HepG2 (cell line): ENCODE results near the gene TMEM184B. TPM values are rescaled to one million over a fixed set of nuclear protein-coding genes. Genes with fewer than 3 reads are reported as not detected.
A peak's percentile ranks its signal among the peaks of the same experiment; 100 is the strongest.

ENCODE experiments used
- BCLAF1 ChIP-seq: fragments of 450-650 bp; IDR thresholded peaks from 2 replicates; pipeline ENCODE4 v1.6.1; 2017; ENCODE audit warnings: mild to moderate bottlenecking
- CSRNP2 ChIP-seq: sonication (generic); formaldehyde crosslinking; conservative IDR thresholded peaks from 2 replicates; pipeline ENCODE4 v1.8.0; 2022; ENCODE audit warnings: low read depth, missing genetic modification reagents
- HOXA9 ChIP-seq: sonication (generic); formaldehyde crosslinking; IDR thresholded peaks from 2 replicates; pipeline ENCODE4 v1.8.1; 2022; ENCODE audit warnings: missing genetic modification reagents, mild to moderate bottlenecking, moderate library complexity, borderline replicate concordance
- ISL2 ChIP-seq: sonication (generic); formaldehyde crosslinking; IDR thresholded peaks from 2 replicates; pipeline ENCODE4 v1.5.0; 2020; ENCODE audit warnings: missing genetic modification reagents
- MAX ChIP-seq: IDR thresholded peaks from 2 replicates; pipeline ENCODE4 v1.6.1; 2012; ENCODE audit warnings: inconsistent platforms
- NR2C2 ChIP-seq: sonication (generic); formaldehyde crosslinking; IDR thresholded peaks from 2 replicates; pipeline ENCODE4 v1.4.0; 2020; ENCODE audit warnings: missing genetic modification reagents, mild to moderate bottlenecking, moderate library complexity, borderline replicate concordance
- PAXIP1 ChIP-seq: sonication (generic); formaldehyde crosslinking; conservative IDR thresholded peaks from 2 replicates; pipeline ENCODE4 v1.4.0; 2020; ENCODE audit warnings: mild to moderate bottlenecking, missing genetic modification reagents, moderate library complexity
- SALL1 ChIP-seq: sonication (generic); formaldehyde crosslinking; IDR thresholded peaks from 2 replicates; pipeline ENCODE4 v1.8.0; 2022; ENCODE audit warnings: mild to moderate bottlenecking, missing genetic modification reagents
- SRF ChIP-seq: IDR thresholded peaks from 2 replicates; pipeline ENCODE4 v1.6.1; 2011; ENCODE audit warnings: mild to moderate bottlenecking, low read depth, low read length, moderate library complexity
- SRY ChIP-seq: sonication (generic); formaldehyde crosslinking; IDR thresholded peaks from 2 replicates; pipeline ENCODE4 v1.8.0; 2022; ENCODE audit warnings: mild to moderate bottlenecking, missing genetic modification reagents
- TGIF2 ChIP-seq: IDR thresholded peaks from 2 replicates; pipeline ENCODE4 v1.6.1; 2016; ENCODE audit warnings: control low read depth, missing compliant biosample characterization
- YY1 ChIP-seq: IDR thresholded peaks from 2 replicates; pipeline ENCODE4 v1.6.1; 2011; ENCODE audit warnings: low read length, low read depth, moderate library complexity, mild to moderate bottlenecking; ENCODE audit not compliant: insufficient read depth, insufficient replicate concordance
- ZFX ChIP-seq: sonication (generic); formaldehyde crosslinking; IDR thresholded peaks from 2 replicates; pipeline ENCODE4 v1.4.0; 2020; ENCODE audit warnings: mild to moderate bottlenecking, low read depth, missing genetic modification reagents, moderate library complexity
- ZNF121 ChIP-seq: sonication (generic); formaldehyde crosslinking; IDR thresholded peaks from 2 replicates; pipeline ENCODE4 v1.5.0; 2020; ENCODE audit warnings: mild to moderate bottlenecking, missing genetic modification reagents
- ZNF263 ChIP-seq: sonication (generic); formaldehyde crosslinking; IDR thresholded peaks from 2 replicates; pipeline ENCODE4 v1.4.0; 2020; ENCODE audit warnings: missing genetic modification reagents
- ZNF281 ChIP-seq: sonication (generic); formaldehyde crosslinking; IDR thresholded peaks from 2 replicates; pipeline ENCODE4 v1.4.0; 2020; ENCODE audit warnings: missing genetic modification reagents, borderline replicate concordance
- ZNF329 ChIP-seq: sonication (generic); formaldehyde crosslinking; IDR thresholded peaks from 2 replicates; pipeline ENCODE4 v1.9.0; 2021; ENCODE audit warnings: low read depth, mild to moderate bottlenecking, missing genetic modification reagents
- ZNF34 ChIP-seq: sonication (generic); formaldehyde crosslinking; IDR thresholded peaks from 2 replicates; pipeline ENCODE4 v1.4.0; 2020; ENCODE audit warnings: mild to moderate bottlenecking, missing genetic modification reagents, borderline replicate concordance
- polyA plus RNA-seq, 8 experiments: library from polyadenylated mRNA; depleted of rRNA in 3 of 8; stranded (reverse) in 7 of 8; unstranded in 1 of 8; fragments of >200 nt; fragmentation: Illumina TruSeq in 4 of 8; extraction: Trizol in 4 of 8; gene quantifications; 2 replicates each; pipeline versions ENCODE4 v1.2.1 to v1.2.3, GENCODE V29; 2011 to 2016; ENCODE audit warnings: low read depth in 4 of 8, missing spikeins in 1 of 8, mixed read lengths in 1 of 8; ENCODE audit not compliant: insufficient read depth in 1 of 8
- total RNA-seq, 5 experiments: library from RNA; depleted of rRNA; stranded (reverse); fragments of >200 nt; fragmentation: Illumina TruSeq; extraction: Trizol; gene quantifications; 2 replicates each; pipeline ENCODE4 v1.2.3, GENCODE V29; 2016; ENCODE audit warnings: low read depth in 1 of 5

Gene TMEM184B
- total and polyA plus RNA-seq, 2 of the 13 experiments (the other 11 are each of a cell fraction or from before 2014, with no cell fraction given): 15.9 to 16.0 TPM

- TF ChIP-seq CSRNP2 (no peak), NR2C2 (CRISPR knock-in tag) (no peak), PAXIP1 (0 out of 2 replicates have a peak, but pooled peaks have one; percentile 34), MAX (peak; percentile 85), SALL1 (CRISPR knock-in tag) (peak; percentile 34; the same call in 1 of the 2 replicates), SRF (no peak), YY1 (no peak), ZNF121 (CRISPR knock-in tag) (no peak), ZNF34 (no peak), ISL2 (no peak), ZFX (CRISPR knock-in tag) (0 out of 2 replicates have a peak, but pooled peaks have one; percentile 23), BCLAF1 (no peak), TGIF2 (no peak), ZNF263 (CRISPR knock-in tag) (no peak), SRY (no peak), ZNF281 (no peak), HOXA9 (CRISPR knock-in tag) (no peak), ZNF329 (CRISPR knock-in tag) (no peak)
Observed at GRCh38 chr22:38191731-38192474, 80.9 kb downstream of the TMEM184B start (continued).
